ENCODE measurements around the gene DCAF15.

DNA sequence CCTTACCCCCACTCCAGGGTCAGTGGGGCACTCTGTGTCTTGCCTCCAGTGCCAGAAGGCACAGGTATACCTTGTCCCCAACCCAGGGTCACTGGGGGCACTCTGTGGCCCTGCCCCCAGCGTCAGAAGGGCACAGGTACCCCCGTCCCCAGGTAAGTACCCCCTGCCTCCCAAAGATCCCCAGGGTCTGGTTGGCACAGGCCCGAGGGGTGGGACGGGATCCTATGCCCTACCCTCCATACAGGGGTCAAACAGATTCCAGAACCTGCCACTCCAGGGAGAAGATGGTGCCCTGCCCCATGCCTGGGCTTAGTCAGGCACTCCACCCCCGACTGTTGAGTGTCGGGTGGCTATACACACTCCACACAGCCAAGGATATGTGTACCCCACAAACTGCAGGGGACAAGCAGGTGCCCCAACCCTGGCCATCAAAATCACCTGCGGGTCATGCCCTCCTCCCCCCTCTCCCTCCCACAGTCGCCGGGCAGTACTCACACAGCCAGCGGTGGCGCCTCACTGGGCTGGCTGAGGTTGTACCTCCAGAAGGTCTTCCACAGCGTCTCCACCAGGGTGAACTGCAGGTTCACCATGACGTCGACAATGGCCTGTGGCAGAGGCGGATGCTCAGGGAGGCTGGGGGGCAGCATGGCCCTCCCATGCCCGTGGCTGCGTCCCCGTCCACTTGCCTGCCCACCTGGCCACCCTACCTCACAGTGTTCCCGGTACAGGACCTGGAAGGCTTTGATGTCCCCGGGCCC is 13.8 kb downstream of the DCAF15 start:
- TF ChIP-seq CTCF (IDR thresholded peaks at IDR 0.05) (no peak), POLR2AphosphoS5 (IDR thresholded peaks at IDR 0.05) (no peak), POLR2A (IDR thresholded peaks at IDR 0.05) (no peak), EP300 (IDR thresholded peaks at IDR 0.05) (no peak)

Measured in gastroesophageal sphincter (tissue), 3 donors.